Fibroblast of pulmonary artery (primary cell): ENCODE results near the gene SPEG.

Experiments used
- DNase-seq: peaks from one replicate; pipeline ENCODE4 v3.0.0-alpha.2; 2010; ENCODE audit warnings: low read depth
- H3K4me3 ChIP-seq: replicated peaks from 2 replicates; pipeline ENCODE4 v1.5.1; 2011; ENCODE audit warnings: low read depth, mild to moderate bottlenecking, control low read depth, low read length, moderate library complexity
- CTCF ChIP-seq: IDR thresholded peaks from 2 replicates; pipeline ENCODE4 v1.5.1; 2011; ENCODE audit warnings: mild to moderate bottlenecking, control low read depth, low read length, inconsistent platforms; ENCODE audit errors: missing control alignments

The SPEG gene

GRCh38 chr2:219532378-219532649 is 97.7 kb downstream of the SPEG start:
- no peak for TF ChIP-seq CTCF
- H3K4me3 ChIP-seq = no peak overlapping the region
- DNase-seq = no peak

DNA sequence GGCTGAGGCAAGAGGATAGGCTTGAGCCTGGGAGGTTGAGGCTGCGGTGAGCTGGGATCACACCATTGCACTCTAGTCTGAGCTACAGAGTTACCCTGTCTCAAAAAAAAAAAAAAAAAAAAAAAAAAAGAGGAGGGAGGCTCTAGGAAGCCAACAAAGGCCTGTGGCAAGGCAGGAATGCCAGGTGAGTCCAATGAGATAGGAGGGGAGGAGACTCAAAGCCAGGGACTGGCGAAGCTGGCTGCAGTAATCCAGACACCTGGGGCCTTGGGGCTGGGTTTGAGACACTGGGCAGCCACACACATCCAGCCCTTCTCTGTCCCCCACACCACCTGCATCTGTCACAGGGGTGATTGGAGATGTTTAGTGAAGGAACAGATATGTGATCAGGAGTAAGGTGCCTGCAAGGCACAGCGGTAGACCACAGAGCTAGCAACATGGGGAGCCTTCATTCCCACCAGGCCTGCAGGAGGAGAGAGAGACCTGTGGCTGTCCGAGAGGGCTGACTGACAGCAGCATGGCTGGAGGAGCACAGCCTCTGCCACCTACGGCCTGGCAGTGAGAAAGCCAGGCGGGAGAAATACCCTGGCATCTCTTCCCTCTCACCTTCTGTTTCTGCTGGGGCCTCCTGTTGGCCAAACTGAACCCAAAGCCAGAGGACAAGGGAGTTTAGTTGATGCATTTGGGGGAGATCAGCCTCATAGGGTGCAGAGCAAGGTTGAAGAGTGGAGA is 99.5 kb downstream of the SPEG start:
- no peak for DNase-seq
- no peak for TF ChIP-seq CTCF
- no peak overlapping the region for H3K4me3 ChIP-seq

DNA sequence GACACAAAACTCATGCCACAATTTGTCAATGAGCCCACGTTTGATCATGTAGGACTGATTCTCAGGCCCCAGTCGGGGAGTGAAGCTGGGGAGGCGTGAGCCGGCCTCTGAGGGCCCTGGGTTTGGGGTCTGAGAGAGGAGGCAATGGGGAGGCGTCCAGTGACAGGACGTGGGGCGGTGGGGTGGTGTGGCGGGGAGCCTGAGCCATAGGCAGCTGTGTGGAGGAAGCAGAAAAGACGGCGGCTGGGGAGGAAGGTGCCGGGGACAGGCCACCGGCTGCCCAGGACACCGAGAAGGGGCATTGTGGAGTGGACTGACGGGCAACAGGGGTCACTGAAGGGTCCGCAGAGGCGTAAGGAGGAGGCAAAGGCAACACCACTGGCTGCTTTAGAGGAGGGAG is 101.8 kb downstream of the SPEG start:
- no peak overlapping the region for H3K4me3 ChIP-seq
- TF ChIP-seq CTCF = no peak
- no peak for DNase-seq

GRCh38 chr2:219536967-219537366 is 102.3 kb downstream of the SPEG start:
- TF ChIP-seq CTCF = no peak
- no peak for DNase-seq
- no peak overlapping the region for H3K4me3 ChIP-seq

GRCh38 chr2:219537657-219538488 is 103.2 kb downstream of the SPEG start:
- no peak overlapping the region for H3K4me3 ChIP-seq
- TF ChIP-seq CTCF = no peak
- no peak for DNase-seq

- no peak for TF ChIP-seq CTCF
- no peak for DNase-seq
- H3K4me3 ChIP-seq = no peak overlapping the region
Observed at GRCh38 chr2:219538504-219538951, 103.9 kb downstream of the SPEG start.
